Lung (tissue), 12 donors: Measurements from ENCODE around the gene THSD7B. TPM values are rescaled to one million over a fixed set of nuclear protein-coding genes. Genes with fewer than 3 reads are reported as not detected.
A peak's percentile ranks its signal among the peaks of the same experiment; 100 is the strongest.

Experiments
- ATAC-seq: fragments of 200-7000 bp; cut with Tn5 transposase; one replicate; pipeline ENCODE4 v1.9.1; 2020; ENCODE audit warnings: moderate number of reproducible peaks; ENCODE audit not compliant: insufficient read depth, low FRiP score
- DNase-seq, 3 donors: peaks; one replicate each; pipeline ENCODE4 v3.0.0-alpha.2; 2013 to 2017
- H3K27ac ChIP-seq, 2 donors: one replicate each; pipeline ENCODE4 v1.5.1; 2013; ENCODE audit warnings: mild to moderate bottlenecking in 2 of 2, moderate library complexity in 2 of 2, control low read depth in 1 of 2, inconsistent platforms in 1 of 2, low read depth in 1 of 2, low read length in 1 of 2
- H3K27me3 ChIP-seq, 3 donors: one replicate each; pipeline ENCODE4 v1.5.1; 2013; ENCODE audit warnings: low read length in 2 of 3; ENCODE audit not compliant: control insufficient read depth in 3 of 3, insufficient read depth in 3 of 3
- H3K36me3 ChIP-seq, 4 donors: one replicate each; pipeline ENCODE4 v1.5.1; 2013; ENCODE audit warnings: low read length in 4 of 4, mild to moderate bottlenecking in 1 of 4, moderate library complexity in 1 of 4; ENCODE audit not compliant: control insufficient read depth in 4 of 4, insufficient read depth in 4 of 4
- H3K4me1 ChIP-seq, 5 donors: one replicate each; pipeline ENCODE4 v1.5.1; 2013; ENCODE audit warnings: low read length in 5 of 5, mild to moderate bottlenecking in 2 of 5, moderate library complexity in 1 of 5; ENCODE audit not compliant: control insufficient read depth in 5 of 5, insufficient read depth in 5 of 5
- H3K4me3 ChIP-seq: one replicate; pipeline ENCODE4 v1.5.1; 2013; ENCODE audit warnings: mild to moderate bottlenecking, control low read depth, moderate library complexity
- H3K9ac ChIP-seq, 2 donors: one replicate each; pipeline ENCODE4 v1.5.1; 2013; ENCODE audit warnings: low read length in 2 of 2, control low read depth in 1 of 2; ENCODE audit not compliant: insufficient read depth in 1 of 2
- H3K9me3 ChIP-seq, 4 donors: one replicate each; pipeline ENCODE4 v1.5.1; 2013; ENCODE audit warnings: low read length in 3 of 4, mild to moderate bottlenecking in 1 of 4, moderate library complexity in 1 of 4; ENCODE audit not compliant: control insufficient read depth in 4 of 4, insufficient read depth in 3 of 4
- WGBS, 2 donors: extraction: QIAGEN DNeasy Blood & Tissue Kit; methylation state at CpG; one replicate each; pipeline ENCODE4 v1.1.7; 2013; 5-methylcytosine and 5-hydroxymethylcytosine counted together
- polyA plus RNA-seq, 2 donors: library from polyadenylated mRNA; stranded (reverse); fragments of 200-250 nt; gene quantifications; one replicate each; pipeline ENCODE4 v1.2.1, GENCODE V29; 2013
- total RNA-seq, 2 donors: library from RNA; depleted of rRNA in 1 of 2; stranded (reverse); fragments of >200 nt in 1 of 2; gene quantifications; one replicate each; pipeline ENCODE4 v1.2.1, GENCODE V29; 2014 to 2021
- TF ChIP-seq, protein P1 (sequence below): IDR thresholded peaks from 2 replicates; pipeline ENCODE4 v1.5.1; 2012; ENCODE audit warnings: mild to moderate bottlenecking; ENCODE audit errors: control extremely low read depth, extremely low read depth
- donor health status: control.
- donor health status: control.
- donor health status: Bipolar disorder and iron deficiency.
- donor health status: healthy.
- donor health status: DM: yes; HTN: yes; CAD: no.

The THSD7B gene
- total and polyA plus RNA-seq, 4 donors, result 0.03 to 8.2 (median 0.14) TPM

- WGBS, 2 donors, result 65 to 74% methylated on average over 7 of the region's 7 CpGs
- no peak for ATAC-seq
- TF ChIP-seq, protein P1, sequence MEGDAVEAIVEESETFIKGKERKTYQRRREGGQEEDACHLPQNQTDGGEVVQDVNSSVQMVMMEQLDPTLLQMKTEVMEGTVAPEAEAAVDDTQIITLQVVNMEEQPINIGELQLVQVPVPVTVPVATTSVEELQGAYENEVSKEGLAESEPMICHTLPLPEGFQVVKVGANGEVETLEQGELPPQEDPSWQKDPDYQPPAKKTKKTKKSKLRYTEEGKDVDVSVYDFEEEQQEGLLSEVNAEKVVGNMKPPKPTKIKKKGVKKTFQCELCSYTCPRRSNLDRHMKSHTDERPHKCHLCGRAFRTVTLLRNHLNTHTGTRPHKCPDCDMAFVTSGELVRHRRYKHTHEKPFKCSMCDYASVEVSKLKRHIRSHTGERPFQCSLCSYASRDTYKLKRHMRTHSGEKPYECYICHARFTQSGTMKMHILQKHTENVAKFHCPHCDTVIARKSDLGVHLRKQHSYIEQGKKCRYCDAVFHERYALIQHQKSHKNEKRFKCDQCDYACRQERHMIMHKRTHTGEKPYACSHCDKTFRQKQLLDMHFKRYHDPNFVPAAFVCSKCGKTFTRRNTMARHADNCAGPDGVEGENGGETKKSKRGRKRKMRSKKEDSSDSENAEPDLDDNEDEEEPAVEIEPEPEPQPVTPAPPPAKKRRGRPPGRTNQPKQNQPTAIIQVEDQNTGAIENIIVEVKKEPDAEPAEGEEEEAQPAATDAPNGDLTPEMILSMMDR, result no peak
These were observed 93.3 kb downstream of the THSD7B start for GRCh38 chr2:136858656-136859055.

DNA sequence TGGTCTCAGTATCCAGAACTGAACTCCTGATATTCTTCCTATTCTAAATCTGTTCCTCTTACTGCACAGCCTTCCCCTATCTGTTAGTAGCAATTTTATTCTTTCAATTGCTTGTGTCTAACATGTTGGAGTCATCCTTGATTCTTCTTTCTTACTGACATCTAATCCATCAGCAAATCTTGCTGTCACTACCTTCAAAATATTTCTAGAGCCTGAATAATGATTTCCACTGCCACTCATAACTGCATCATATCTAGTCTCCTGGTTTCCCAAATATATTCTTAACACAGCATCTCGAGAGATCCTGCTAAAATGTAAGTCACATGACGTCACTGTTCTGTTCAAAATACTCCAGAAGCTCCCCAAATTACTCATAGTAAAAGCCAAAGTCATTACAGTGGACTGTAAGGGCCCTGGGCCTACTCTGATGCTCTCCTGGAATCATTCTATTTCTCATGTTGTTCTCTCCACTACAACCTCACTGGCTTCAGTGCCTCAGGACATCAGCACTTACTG lies 95.2 kb downstream of the THSD7B start:
- ATAC-seq (no peak), DNase-seq (no peak)
- no peak overlapping the region for H3K27ac ChIP-seq
- 77 to 84% methylated on average over 2 of the region's 2 CpGs for WGBS, 2 donors
- H3K36me3 ChIP-seq, result no peaks in the 10 kb centered on the region
- peaks cover 0 to 2% (median 0%) of the 10 kb centered on the region in 4 donors for H3K9me3 ChIP-seq
- H3K9ac ChIP-seq, result no peak overlapping the region
- H3K27me3 ChIP-seq, result no peaks in the 10 kb centered on the region
- H3K4me1 ChIP-seq, result peaks cover 0 to 4% (median 0%) of the 10 kb centered on the region in 5 donors
- TF ChIP-seq, protein P1, result no peak
- no peak overlapping the region for H3K4me3 ChIP-seq

More at GRCh38 chr2:136858656-136859055, 93.3 kb downstream of the THSD7B start:
- no peak overlapping the region for H3K9ac ChIP-seq
- no peak overlapping the region for H3K27ac ChIP-seq
- H3K4me1 ChIP-seq, result peaks cover 0 to 4% (median 0%) of the 10 kb centered on the region in 5 donors
- DNase-seq, result no peak
- H3K4me3 ChIP-seq, result no peak overlapping the region
- no peaks in the 10 kb centered on the region for H3K27me3 ChIP-seq
- no peaks in the 10 kb centered on the region for H3K36me3 ChIP-seq
- H3K9me3 ChIP-seq, result peaks cover 0 to 2% (median 0%) of the 10 kb centered on the region in 4 donors

GRCh38 chr2:136863468-136863867 lies 98.1 kb downstream of the THSD7B start:
- Histone ChIP-seq H3K4me1 (peaks cover 0 to 4% (median 0%) of the 10 kb centered on the region in 5 donors), H3K9ac (no peak overlapping the region), H3K36me3 (no peaks in the 10 kb centered on the region), H3K9me3 (no peaks in the 10 kb centered on the region), H3K27ac (no peak overlapping the region), H3K27me3 (no peaks in the 10 kb centered on the region), H3K4me3 (no peak overlapping the region)
- DNase-seq (no peak), ATAC-seq (no peak)
- WGBS, 2 donors, result 68 to 73% methylated on average over 6 of the region's 6 CpGs
- TF ChIP-seq, protein P1, result no peak

DNA sequence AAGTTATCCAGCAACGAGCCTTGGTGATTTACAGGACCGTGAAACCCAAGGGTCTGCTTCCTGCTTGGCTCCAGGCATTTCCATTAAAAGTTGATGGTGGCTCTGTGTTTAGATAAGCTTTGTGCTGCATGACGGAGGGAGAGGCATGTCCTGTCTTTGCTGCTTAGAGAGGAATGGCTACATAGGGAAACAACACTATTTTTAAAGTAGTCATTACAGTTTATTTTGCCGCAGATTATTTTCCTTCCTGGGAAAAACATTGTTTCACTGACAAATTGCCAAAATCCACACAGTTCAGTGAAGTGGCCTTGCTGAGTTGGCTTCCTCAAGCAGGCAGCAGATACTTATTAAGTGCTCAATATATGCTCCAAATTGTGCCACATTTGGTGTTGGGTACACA lies 98.5 kb downstream of the THSD7B start:
- Histone ChIP-seq H3K27me3 (no peaks in the 10 kb centered on the region), H3K9me3 (no peaks in the 10 kb centered on the region), H3K4me3 (no peak overlapping the region), H3K36me3 (no peaks in the 10 kb centered on the region), H3K27ac (no peak overlapping the region), H3K4me1 (peaks cover 0 to 4% (median 0%) of the 10 kb centered on the region in 5 donors), H3K9ac (no peak overlapping the region)
- 16 to 18% methylated on average over 4 of the region's 4 CpGs for WGBS, 2 donors
- TF ChIP-seq, protein P1, result no peak
- DNase-seq (peak in 2 of 3 donors; percentile 12 to 43), ATAC-seq (no peak)
